Renal pelvis (tissue), 12 donors: ENCODE measurements around the gene NEB. TPM values are rescaled to one million over a fixed set of nuclear protein-coding genes. Genes with fewer than 3 reads are reported as not detected.

Experiments used
- DNase-seq: peaks from one replicate; pipeline ENCODE4 v3.0.0-alpha.2; 2013
- long read RNA-seq, 16 experiments: transcript quantifications; one replicate each; lab custom pipeline, GENCODE V29; 2026
- polyA plus RNA-seq, 3 donors: library from polyadenylated mRNA; unstranded; fragments of 120-200 nt; gene quantifications; one replicate each; pipeline ENCODE4 v1.2.1, GENCODE V29; 2013; ENCODE audit not compliant: insufficient read length in 3 of 3

The NEB gene
- 10 to 100 TPM; 13.2 to 23.5 (median 17.2) TPM for polyA plus RNA-seq
- long read RNA-seq, donor 1, result 0 reads
- long read RNA-seq, donor 2, result 0 reads
- long read RNA-seq, donor 3, result 0 reads
- long read RNA-seq, donor 4, result 0 reads
- long read RNA-seq, donor 5, result 0 reads
- long read RNA-seq, donor 6, result 0 reads
- long read RNA-seq, donor 7, result 0 reads
- long read RNA-seq, donor 8, result 0 reads
- long read RNA-seq, donor 9, result 0 reads
- long read RNA-seq, donor 10, result 0 reads
- long read RNA-seq, donor 11, result 0 reads
- long read RNA-seq, donor 12, partial matches to known transcripts, result 0 of 1 reads
- long read RNA-seq, donor 12, other reads (novel, unspliced or antisense), result 0 of 1 reads
- long read RNA-seq, donor 13, result 0 reads
- long read RNA-seq, donor 14, result 0 reads
- long read RNA-seq, donor 15, result 0 reads
- long read RNA-seq, donor 16, result 0 reads

DNA sequence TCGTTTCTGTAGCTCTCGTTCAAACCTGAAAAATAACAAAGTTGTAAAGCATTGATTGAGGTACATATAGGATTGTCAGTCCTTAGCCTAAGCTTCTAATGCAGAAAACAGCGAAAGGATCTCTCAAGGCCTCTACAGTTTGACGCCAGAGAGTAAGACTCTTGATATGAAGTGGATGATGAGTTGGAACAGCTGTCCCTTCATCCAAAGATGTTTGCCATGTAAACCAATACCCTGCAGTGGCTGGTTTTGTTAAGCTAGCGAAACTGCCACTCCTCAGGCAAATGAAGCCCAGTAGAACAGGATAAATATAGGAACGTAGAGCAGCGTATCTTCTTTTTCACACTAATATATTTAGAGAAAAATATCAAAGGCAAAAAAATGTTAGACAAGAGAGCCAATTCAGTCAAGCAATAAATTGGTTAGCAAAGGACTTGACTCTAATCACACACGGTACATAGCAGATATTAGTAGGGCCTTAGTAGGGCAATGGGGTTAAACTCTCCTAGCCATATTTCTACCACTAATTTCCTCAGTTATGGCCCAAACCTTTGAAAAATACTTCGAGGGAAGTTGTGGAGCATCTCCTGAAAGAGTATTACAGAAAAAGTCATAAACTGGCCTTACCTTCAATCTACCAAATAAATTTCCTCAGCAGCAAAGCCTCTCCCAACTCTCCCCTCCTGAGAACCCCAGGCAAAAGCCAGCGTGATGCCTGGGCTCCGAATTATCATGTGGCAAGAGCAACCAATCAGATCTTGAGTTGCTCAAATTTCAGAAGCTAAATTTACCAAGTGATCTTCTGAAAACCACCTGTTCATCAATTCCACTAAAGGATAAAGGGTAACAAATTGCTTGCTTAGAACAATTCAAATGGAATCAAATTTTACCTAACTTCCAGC, at the start of gene NEB:
Gene NEB (minus strand): TSS at position 706 of the 902 bp plus-strand sequence. CDS start 1,320 bp downstream, outside the sequence.
- no peak for DNase-seq

DNA sequence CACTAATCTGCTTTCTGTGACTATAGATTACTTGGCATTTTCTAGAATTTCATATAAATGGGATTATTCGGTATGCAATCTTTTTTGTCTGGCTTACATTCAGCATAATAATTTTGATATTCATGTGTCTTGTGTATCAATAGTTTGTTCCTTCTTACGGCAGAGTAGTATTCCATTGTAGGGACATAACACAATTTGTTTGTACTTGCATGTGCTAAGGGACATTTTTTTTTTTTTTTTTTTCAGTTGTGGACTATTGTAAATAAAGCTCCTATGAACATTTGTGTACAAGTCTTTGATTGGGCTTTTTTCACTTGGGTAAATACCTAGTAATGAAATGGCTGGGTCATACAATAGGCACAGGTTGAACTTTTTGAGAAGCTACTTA, 48.9 kb upstream of the NEB start:
- DNase-seq, result no peak

GRCh38 chr2:151782378-151783132, 48.3 kb upstream of the NEB start:
- DNase-seq, result no peak

GRCh38 chr2:151781642-151782041, 47.4 kb upstream of the NEB start:
- no peak for DNase-seq

GRCh38 chr2:151780938-151781337, 46.7 kb upstream of the NEB start:
- DNase-seq, result no peak

DNA sequence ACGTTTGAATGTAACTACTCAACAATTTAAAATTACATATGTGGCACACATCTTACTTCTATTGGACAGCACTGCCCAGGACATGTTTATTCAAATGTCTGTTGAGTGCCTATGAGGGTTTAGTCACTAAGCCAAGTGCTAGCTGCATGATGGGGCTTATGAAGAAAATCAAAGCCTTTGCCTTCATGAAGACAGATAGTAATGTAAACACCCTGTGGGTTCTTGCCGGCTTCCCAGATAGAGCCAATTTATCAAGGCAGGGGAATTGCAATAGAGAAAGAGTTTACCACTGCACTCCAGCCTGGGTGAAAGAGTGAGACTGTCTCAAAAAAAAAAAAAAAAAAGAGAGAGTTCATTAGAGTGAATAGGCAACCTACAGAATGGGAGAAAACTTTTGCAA, 43.7 kb upstream of the NEB start:
- DNase-seq, result no peak

GRCh38 chr2:151777487-151777886, 43.2 kb upstream of the NEB start:
- DNase-seq, result no peak

GRCh38 chr2:151776367-151776766, 42.1 kb upstream of the NEB start:
- no peak for DNase-seq

- no peak for DNase-seq
Observed at GRCh38 chr2:151775057-151775740, 40.9 kb upstream of the NEB start.

DNA sequence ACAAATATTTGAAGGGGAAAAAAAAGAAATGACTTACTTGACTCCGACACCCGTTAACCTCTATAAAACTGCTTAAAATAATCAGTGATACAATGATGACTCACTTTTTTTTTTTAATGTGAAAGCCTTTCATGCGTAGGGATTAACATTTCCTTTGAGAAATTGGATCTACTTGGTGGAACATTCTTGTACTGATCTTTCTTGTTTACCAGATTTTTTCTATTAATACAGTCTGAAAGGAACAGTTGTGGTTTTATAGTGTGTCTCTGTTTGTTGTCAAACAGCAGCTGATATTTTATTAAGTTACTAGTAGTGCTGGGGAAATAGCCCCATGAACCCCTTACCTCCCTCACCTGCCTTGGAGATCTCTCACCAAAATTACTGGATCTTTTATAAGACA, 40.2 kb upstream of the NEB start:
- no peak for DNase-seq

- no peak for DNase-seq
Observed at GRCh38 chr2:151771599-151772358, 37.5 kb upstream of the NEB start.

DNA sequence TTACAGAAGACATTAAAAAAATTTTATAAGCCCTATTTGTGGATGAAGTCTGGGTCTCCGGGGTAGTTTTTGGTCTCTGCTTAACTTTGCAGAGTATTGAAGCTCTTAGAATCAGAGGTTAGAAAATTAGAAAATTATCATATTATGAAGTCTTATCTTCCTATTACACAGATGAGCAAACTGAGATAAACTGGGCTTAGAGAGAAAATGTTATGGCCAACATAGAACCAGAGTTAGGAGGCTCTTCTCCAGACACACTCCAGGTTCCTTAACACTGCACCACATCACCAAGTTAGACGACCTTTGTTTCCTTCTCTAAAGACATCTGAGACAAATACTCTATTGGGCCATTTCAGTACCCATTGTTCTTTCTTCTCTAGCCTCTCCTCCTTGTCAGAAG, 36.7 kb upstream of the NEB start:
- no peak for DNase-seq

GRCh38 chr2:151769606-151770005, 35.3 kb upstream of the NEB start:
- no peak for DNase-seq

- no peak for DNase-seq
Observed at GRCh38 chr2:151767536-151767935, 33.3 kb upstream of the NEB start.

DNA sequence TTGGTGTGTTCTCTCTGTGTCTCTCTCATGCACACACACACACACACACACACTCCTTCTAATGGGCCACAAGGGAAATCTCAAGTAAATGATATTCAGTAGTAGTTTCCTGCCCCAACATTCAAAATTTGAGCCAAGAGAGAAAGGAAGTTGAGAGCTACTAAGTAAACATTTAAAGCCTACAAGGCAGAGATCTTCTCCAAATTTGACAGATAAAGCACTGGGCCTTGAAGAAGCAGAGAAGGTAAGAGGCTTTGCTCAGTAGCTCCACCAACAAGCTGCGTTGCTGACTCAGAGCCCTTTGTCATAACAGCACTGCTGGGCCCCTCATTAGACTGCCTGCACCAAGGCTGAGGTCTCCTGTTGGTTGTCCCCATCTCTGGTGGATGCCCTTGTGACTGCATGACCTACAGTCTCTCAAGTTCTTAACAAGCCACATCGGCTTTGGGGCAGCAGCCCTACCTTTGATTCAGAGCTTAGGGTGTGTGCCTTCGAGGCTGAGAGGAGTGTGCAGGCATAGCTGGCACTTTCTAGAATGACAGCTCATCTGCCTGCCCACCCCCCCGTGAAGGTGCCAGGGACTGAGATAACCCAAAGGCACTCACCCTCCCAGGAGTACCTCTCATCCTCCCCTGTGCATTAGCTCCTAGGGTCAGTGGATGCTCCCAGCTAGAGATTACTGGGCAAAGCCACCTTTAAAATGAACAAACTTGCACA, 32.3 kb upstream of the NEB start:
- DNase-seq, result no peak

DNA sequence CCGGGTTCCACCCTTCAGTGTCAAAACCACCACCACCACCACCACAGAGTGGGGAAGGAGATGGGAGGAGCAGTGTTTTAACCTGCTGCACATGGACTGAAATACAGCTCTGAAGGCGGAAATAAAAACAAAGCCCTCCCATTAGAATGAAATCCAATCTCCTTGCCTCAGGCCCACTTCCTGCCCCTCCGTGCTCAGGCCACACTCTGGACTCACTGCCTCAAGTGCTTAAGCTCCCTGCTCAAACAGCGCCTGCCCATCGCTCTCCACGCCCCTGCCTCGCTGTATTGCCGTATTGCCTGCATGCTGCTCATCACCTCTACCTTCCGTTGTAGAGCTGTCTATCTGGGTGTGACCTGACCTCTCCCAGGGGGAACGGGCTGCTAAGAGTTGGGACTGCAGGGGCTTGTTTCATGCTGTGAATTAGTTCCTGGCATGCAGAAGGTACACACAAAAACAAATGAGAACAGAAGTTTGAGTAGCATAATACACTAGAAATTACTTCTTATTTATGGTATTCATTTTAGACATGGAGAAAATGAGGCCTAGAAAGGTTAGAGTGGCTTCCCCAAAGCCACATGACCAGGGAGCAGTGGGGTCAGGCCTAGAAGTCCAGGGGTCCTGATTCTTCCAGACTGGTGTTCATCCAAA, 31.6 kb upstream of the NEB start:
- DNase-seq, result peak; percentile 54

DNA sequence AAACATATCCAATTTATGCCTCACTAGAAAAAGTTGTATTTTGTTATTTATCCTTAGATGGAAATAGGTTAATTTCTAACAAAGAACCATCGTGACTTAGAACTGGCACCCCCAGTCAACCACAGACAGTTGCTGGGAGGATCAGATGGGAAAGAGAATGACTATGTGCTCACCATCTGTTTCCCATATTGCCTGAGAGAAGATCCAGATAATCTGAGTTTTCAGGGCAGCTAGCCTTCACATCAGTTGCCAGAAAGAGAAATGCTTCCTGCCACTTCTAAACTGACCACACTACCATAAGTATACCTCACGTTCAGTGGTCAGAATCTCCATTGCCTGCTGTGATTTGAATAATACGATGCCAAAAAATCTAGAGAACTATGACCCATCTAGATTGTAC, 28.4 kb upstream of the NEB start:
- DNase-seq, result no peak

DNA sequence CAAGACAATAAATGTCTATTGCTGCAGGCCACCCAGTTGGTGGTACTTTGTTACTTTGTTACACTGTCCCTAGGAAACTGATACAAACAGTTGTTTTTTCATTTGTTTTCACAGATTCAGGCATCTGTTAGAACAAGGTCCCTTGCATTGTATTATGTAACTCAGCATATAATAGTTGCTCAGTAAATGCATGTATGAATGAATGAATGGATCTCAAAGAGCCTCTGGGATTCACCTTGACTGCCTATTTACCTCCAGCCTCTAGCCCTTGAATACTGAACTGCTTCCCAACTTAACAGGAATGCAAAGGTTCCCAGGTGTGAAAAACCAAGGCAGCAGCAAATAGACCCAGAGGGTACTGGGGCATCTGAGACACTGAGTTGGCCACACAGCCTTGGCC, 27.4 kb upstream of the NEB start:
- no peak for DNase-seq

GRCh38 chr2:151761193-151761592, 26.9 kb upstream of the NEB start:
- no peak for DNase-seq
